ENCODE data around the gene KRTAP13-2. TPM values are rescaled to one million over a fixed set of nuclear protein-coding genes. Genes with fewer than 3 reads are reported as not detected.

The KRTAP13-2 gene
- total and polyA plus RNA-seq, 2 of the 4 experiments (the other 2 are of a cell fraction) = not detected

GRCh38 chr21:30336596-30336995 is 35.5 kb downstream of the KRTAP13-2 start:
- Histone ChIP-seq H3K4ac (ENCODE audit: low read depth, low read length) (no peak overlapping the region), H3K79me1 (ENCODE audit: low read depth in 1 of 2, low read length in 2 of 2) (no peaks in the 10 kb centered on the region), H2AK5ac (ENCODE audit: low read depth, low read length) (no peak overlapping the region), H3K18ac (ENCODE audit: low read depth, low read length) (no peak overlapping the region), H3K36me3 (ENCODE audit: control insufficient read depth, insufficient read depth, low read length) (no peaks in the 10 kb centered on the region), H4K91ac (ENCODE audit: insufficient read depth, low read depth, low read length) (no peak overlapping the region), H2BK120ac (ENCODE audit: low read depth, low read length) (no peak overlapping the region), H3K14ac (replicated peaks; ENCODE audit: low read depth, low read length) (no peak overlapping the region), H3K9me1 (ENCODE audit: insufficient read depth, low read length) (no peaks in the 10 kb centered on the region), H4K5ac (ENCODE audit: low read depth, low read length) (no peak overlapping the region), H2AK9ac (replicated peaks; ENCODE audit: low read depth, low read length, poor library complexity) (no peak overlapping the region), H3K27ac (ENCODE audit: insufficient read depth, low read length) (no peak overlapping the region), H3K9me3 (ENCODE audit: control insufficient read depth, insufficient read depth, low read length) (peaks cover 13% of the 10 kb centered on the region), H2BK20ac (ENCODE audit: low read depth, low read length) (no peak overlapping the region), H3K23ac (ENCODE audit: low read depth, low read length) (no peak overlapping the region), H2BK15ac (ENCODE audit: low read depth, low read length) (no peak overlapping the region), H3K4me1 (ENCODE audit: control insufficient read depth, insufficient read depth, low read length) (no peaks in the 10 kb centered on the region), H2BK5ac (ENCODE audit: low read depth, low read length, poor library complexity, severe bottlenecking) (no peak overlapping the region), H2AFZ (replicated peaks; ENCODE audit: low read length, poor library complexity) (no peak overlapping the region), H4K20me1 (ENCODE audit: insufficient read depth, low read length) (no peaks in the 10 kb centered on the region), H3K9ac (ENCODE audit: low read depth, low read length) (no peak overlapping the region), H3K27me3 (ENCODE audit: control insufficient read depth, insufficient read depth, low read length) (no peaks in the 10 kb centered on the region), H3K56ac (ENCODE audit: extremely low read depth, insufficient read depth, low read length) (no peak overlapping the region), H4K8ac (ENCODE audit: low read depth in 2 of 2, low read length in 2 of 2) (no peak overlapping the region), H3K4me2 (ENCODE audit: low read depth, low read length) (no peak overlapping the region), H3K4me3 (ENCODE audit: insufficient read depth, low read depth, low read length) (no peak overlapping the region)
- no peak for ATAC-seq (ENCODE audit: low read depth)
- DNase-seq = no peak
- ChIA-PET POLR2A (ENCODE audit: unreplicated experiment) (no interaction called here), CTCF (no interaction called here)
- dilution Hi-C loops (cut with HindIII; ENCODE audit: low sequenced_read_pairs, unreplicated experiment) (no loop called here), in situ Hi-C loops (cut with MboI; ENCODE audit: low sequenced_read_pairs) (no loop called here), intact Hi-C loops (cut with micrococcal nuclease) (no loop called here)
- TF ChIP-seq CHD1 (IDR thresholded peaks at IDR 0.05; ENCODE audit: low read depth, low read length) = no peak
- TF ChIP-seq MAFK (IDR thresholded peaks at IDR 0.05; ENCODE audit: low read depth, low read length) = no peak
- TF ChIP-seq USF2 (IDR thresholded peaks at IDR 0.05; ENCODE audit: low read depth, low read length) = no peak
- no peak for TF ChIP-seq RCOR1 (IDR thresholded peaks at IDR 0.05; ENCODE audit: insufficient replicate concordance, low read length)
- no CpG with 5 or more reads among the region's 2 CpGs for WGBS, 2 experiments (ENCODE audit: extremely low coverage in 2 of 2, insufficient read length in 1 of 2)
- no TSS peak for BruUV-seq (replicated peaks)

Measured in IMR-90 (cell line).